Measurements from ENCODE around the gene CHFR. TPM values are rescaled to one million over a fixed set of nuclear protein-coding genes. Genes with fewer than 3 reads are reported as not detected.

CHFR gene
- polyA plus RNA-seq, 1 donor from 2014 or later: 89.3 TPM

GRCh38 chr12:132842449-132843045 is 44.9 kb downstream of the CHFR start:
- Histone ChIP-seq H3K79me2 (replicated peaks; ENCODE audit: insufficient read depth, low read length) (no peaks in the 10 kb centered on the region), H3K36me3 (ENCODE audit: insufficient read depth, low read length) (no peaks in the 10 kb centered on the region), H3K27me3 (ENCODE audit: insufficient read depth, low read depth, low read length) (no peaks in the 10 kb centered on the region), H3K4me3 (ENCODE audit: low read length) (no peak overlapping the region), H3K9me2 (ENCODE audit: insufficient read depth, low read length) (no peaks in the 10 kb centered on the region), H3K9me3 (ENCODE audit: low read length) (no peaks in the 10 kb centered on the region), H3K27ac (ENCODE audit: low read length) (no peak overlapping the region), H4K20me1 (ENCODE audit: insufficient read depth) (no peaks in the 10 kb centered on the region), H3F3A (ENCODE audit: insufficient read depth, low read length, poor library complexity, severe bottlenecking) (no peaks in the 10 kb centered on the region), H3K4me2 (ENCODE audit: low read length) (no peak overlapping the region), H2AFZ (ENCODE audit: low read depth, low read length) (no peak overlapping the region), H3K9ac (ENCODE audit: low read length) (no peak overlapping the region)
- TF ChIP-seq CTCF (IDR thresholded peaks at IDR 0.05; ENCODE audit: poor library complexity, severe bottlenecking): no peak

- no peak for TF ChIP-seq EP300 (conservative IDR thresholded peaks at IDR 0.05; ENCODE audit: poor library complexity, severe bottlenecking)
- Histone ChIP-seq H4K20me1 (ENCODE audit: insufficient read depth) (no peaks in the 10 kb centered on the region), H3K27ac (ENCODE audit: low read length) (no peak overlapping the region), H3K9ac (ENCODE audit: low read length) (no peak overlapping the region), H3K4me3 (ENCODE audit: low read length) (no peak overlapping the region), H3K36me3 (ENCODE audit: insufficient read depth, low read length) (no peaks in the 10 kb centered on the region), H3K4me2 (ENCODE audit: low read length) (no peak overlapping the region), H3K79me2 (replicated peaks; ENCODE audit: insufficient read depth, low read length) (no peaks in the 10 kb centered on the region), H3K9me3 (ENCODE audit: low read length) (no peaks in the 10 kb centered on the region), H3F3A (ENCODE audit: insufficient read depth, low read length, poor library complexity, severe bottlenecking) (no peaks in the 10 kb centered on the region), H3K27me3 (ENCODE audit: insufficient read depth, low read depth, low read length) (no peaks in the 10 kb centered on the region), H2AFZ (ENCODE audit: low read depth, low read length) (no peak overlapping the region), H3K9me2 (ENCODE audit: insufficient read depth, low read length) (no peaks in the 10 kb centered on the region)
Measured at GRCh38 chr12:132841151-132841550, 46.3 kb downstream of the CHFR start.

- Histone ChIP-seq H3K36me3 (ENCODE audit: insufficient read depth, low read length) (no peaks in the 10 kb centered on the region), H3K27ac (ENCODE audit: low read length) (no peak overlapping the region), H4K20me1 (ENCODE audit: insufficient read depth) (no peaks in the 10 kb centered on the region), H2AFZ (ENCODE audit: low read depth, low read length) (no peak overlapping the region), H3K79me2 (replicated peaks; ENCODE audit: insufficient read depth, low read length) (no peaks in the 10 kb centered on the region), H3K9ac (ENCODE audit: low read length) (no peak overlapping the region), H3K4me3 (ENCODE audit: low read length) (no peak overlapping the region), H3K4me2 (ENCODE audit: low read length) (no peak overlapping the region), H3K9me3 (ENCODE audit: low read length) (no peaks in the 10 kb centered on the region), H3K27me3 (ENCODE audit: insufficient read depth, low read depth, low read length) (no peaks in the 10 kb centered on the region), H3K9me2 (ENCODE audit: insufficient read depth, low read length) (no peaks in the 10 kb centered on the region), H3F3A (ENCODE audit: insufficient read depth, low read length, poor library complexity, severe bottlenecking) (no peaks in the 10 kb centered on the region)
- TF ChIP-seq MXI1 (conservative IDR thresholded peaks at IDR 0.05; ENCODE audit: poor library complexity, severe bottlenecking) (no peak), EP300 (conservative IDR thresholded peaks at IDR 0.05; ENCODE audit: poor library complexity, severe bottlenecking) (no peak), POLR2AphosphoS5 (IDR thresholded peaks at IDR 0.05) (no peak), EZH2 (IDR thresholded peaks at IDR 0.05; ENCODE audit: borderline replicate concordance, insufficient read depth, low read length, poor library complexity, severe bottlenecking) (no peak), TAF1 (IDR thresholded peaks at IDR 0.05; ENCODE audit: low read depth) (no peak), REST (IDR thresholded peaks at IDR 0.05; ENCODE audit: borderline replicate concordance) (no peak), SMC3 (conservative IDR thresholded peaks at IDR 0.05; ENCODE audit: poor library complexity) (no peak), CTCF (IDR thresholded peaks at IDR 0.05; ENCODE audit: poor library complexity, severe bottlenecking) (no peak)
Measured at GRCh38 chr12:132840536-132840935, 46.9 kb downstream of the CHFR start.

Measured in neural cell (in vitro differentiated cells).